K562 treated with DMSO at 1 percent for 4 hours (cell line): ENCODE results near the gene GMNC. TPM values are rescaled to one million over a fixed set of nuclear protein-coding genes. Genes with fewer than 3 reads are reported as not detected.

Source experiments
- total RNA-seq: library from RNA; unstranded; fragments of 300-600 nt; gene quantifications from 2 replicates; pipeline ENCODE4 v1.2.3, GENCODE V29; 2022; ENCODE audit not compliant: insufficient read depth

Gene GMNC
- not detected in 2 replicates for total RNA-seq

GRCh38 chr3:190862209-190863118 lies at the start of gene GMNC:
TSS of gene GMNC (minus strand) at chr3:190862694. CDS start at chr3:190862615, 79 bp downstream.

